ENCODE results near the gene SORT1.

DNA sequence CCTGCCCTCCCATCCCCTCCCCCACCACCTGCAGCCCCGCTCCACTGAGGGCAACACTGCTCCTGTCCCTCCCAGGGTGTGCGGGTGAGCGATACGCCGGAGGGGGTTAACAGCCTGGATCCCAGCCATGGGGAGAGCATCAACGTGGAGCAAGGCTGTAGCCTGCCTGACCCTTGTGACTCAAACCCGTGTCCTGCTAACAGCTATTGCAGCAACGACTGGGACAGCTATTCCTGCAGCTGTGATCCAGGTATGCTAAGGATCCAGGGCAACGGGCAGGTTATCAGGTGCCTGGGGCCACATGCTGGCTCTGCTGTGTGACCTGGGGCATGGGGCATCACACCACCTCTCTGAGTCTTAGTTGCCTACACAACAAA, 133.4 kb downstream of the SORT1 start:
- TF ChIP-seq TAF1 (IDR thresholded peaks at IDR 0.05; ENCODE audit: borderline replicate concordance, low read depth, low read length) (no peak), POLR2AphosphoS5 (IDR thresholded peaks at IDR 0.05; ENCODE audit: low read depth, low read length) (no peak), RAD21 (IDR thresholded peaks at IDR 0.05; ENCODE audit: low read length) (no peak), EZH2phosphoT487 (IDR thresholded peaks at IDR 0.05; ENCODE audit: borderline replicate concordance, low read depth) (no peak), GABPA (IDR thresholded peaks at IDR 0.05; ENCODE audit: low read depth) (no peak), EP300 (IDR thresholded peaks at IDR 0.05; ENCODE audit: borderline replicate concordance in 1 of 2, low read depth in 1 of 2, low read length in 1 of 2) (no peak), CHD2 (IDR thresholded peaks at IDR 0.05; ENCODE audit: low read length, partially characterized antibody) (no peak), FOXJ3 (CRISPR knock-in tag; IDR thresholded peaks at IDR 0.05) (no peak), NFIC (IDR thresholded peaks at IDR 0.05; ENCODE audit: borderline replicate concordance) (no peak), JUND (IDR thresholded peaks at IDR 0.05) (no peak)
- TF ChIP-seq, protein P1, sequence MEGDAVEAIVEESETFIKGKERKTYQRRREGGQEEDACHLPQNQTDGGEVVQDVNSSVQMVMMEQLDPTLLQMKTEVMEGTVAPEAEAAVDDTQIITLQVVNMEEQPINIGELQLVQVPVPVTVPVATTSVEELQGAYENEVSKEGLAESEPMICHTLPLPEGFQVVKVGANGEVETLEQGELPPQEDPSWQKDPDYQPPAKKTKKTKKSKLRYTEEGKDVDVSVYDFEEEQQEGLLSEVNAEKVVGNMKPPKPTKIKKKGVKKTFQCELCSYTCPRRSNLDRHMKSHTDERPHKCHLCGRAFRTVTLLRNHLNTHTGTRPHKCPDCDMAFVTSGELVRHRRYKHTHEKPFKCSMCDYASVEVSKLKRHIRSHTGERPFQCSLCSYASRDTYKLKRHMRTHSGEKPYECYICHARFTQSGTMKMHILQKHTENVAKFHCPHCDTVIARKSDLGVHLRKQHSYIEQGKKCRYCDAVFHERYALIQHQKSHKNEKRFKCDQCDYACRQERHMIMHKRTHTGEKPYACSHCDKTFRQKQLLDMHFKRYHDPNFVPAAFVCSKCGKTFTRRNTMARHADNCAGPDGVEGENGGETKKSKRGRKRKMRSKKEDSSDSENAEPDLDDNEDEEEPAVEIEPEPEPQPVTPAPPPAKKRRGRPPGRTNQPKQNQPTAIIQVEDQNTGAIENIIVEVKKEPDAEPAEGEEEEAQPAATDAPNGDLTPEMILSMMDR (IDR thresholded peaks at IDR 0.05), result no peak
- TF ChIP-seq, protein P2, sequence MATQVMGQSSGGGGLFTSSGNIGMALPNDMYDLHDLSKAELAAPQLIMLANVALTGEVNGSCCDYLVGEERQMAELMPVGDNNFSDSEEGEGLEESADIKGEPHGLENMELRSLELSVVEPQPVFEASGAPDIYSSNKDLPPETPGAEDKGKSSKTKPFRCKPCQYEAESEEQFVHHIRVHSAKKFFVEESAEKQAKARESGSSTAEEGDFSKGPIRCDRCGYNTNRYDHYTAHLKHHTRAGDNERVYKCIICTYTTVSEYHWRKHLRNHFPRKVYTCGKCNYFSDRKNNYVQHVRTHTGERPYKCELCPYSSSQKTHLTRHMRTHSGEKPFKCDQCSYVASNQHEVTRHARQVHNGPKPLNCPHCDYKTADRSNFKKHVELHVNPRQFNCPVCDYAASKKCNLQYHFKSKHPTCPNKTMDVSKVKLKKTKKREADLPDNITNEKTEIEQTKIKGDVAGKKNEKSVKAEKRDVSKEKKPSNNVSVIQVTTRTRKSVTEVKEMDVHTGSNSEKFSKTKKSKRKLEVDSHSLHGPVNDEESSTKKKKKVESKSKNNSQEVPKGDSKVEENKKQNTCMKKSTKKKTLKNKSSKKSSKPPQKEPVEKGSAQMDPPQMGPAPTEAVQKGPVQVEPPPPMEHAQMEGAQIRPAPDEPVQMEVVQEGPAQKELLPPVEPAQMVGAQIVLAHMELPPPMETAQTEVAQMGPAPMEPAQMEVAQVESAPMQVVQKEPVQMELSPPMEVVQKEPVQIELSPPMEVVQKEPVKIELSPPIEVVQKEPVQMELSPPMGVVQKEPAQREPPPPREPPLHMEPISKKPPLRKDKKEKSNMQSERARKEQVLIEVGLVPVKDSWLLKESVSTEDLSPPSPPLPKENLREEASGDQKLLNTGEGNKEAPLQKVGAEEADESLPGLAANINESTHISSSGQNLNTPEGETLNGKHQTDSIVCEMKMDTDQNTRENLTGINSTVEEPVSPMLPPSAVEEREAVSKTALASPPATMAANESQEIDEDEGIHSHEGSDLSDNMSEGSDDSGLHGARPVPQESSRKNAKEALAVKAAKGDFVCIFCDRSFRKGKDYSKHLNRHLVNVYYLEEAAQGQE (IDR thresholded peaks at IDR 0.05; ENCODE audit: low read depth, low read length), result no peak
- TF ChIP-seq, protein P3, sequence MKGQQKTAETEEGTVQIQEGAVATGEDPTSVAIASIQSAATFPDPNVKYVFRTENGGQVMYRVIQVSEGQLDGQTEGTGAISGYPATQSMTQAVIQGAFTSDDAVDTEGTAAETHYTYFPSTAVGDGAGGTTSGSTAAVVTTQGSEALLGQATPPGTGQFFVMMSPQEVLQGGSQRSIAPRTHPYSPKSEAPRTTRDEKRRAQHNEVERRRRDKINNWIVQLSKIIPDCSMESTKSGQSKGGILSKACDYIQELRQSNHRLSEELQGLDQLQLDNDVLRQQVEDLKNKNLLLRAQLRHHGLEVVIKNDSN (IDR thresholded peaks at IDR 0.05; ENCODE audit: borderline replicate concordance, low read depth), result no peak
- TF ChIP-seq, protein P4, sequence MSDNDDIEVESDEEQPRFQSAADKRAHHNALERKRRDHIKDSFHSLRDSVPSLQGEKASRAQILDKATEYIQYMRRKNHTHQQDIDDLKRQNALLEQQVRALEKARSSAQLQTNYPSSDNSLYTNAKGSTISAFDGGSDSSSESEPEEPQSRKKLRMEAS (IDR thresholded peaks at IDR 0.05; ENCODE audit: low read depth), result no peak
